ENCODE results near the gene DES.

DNA sequence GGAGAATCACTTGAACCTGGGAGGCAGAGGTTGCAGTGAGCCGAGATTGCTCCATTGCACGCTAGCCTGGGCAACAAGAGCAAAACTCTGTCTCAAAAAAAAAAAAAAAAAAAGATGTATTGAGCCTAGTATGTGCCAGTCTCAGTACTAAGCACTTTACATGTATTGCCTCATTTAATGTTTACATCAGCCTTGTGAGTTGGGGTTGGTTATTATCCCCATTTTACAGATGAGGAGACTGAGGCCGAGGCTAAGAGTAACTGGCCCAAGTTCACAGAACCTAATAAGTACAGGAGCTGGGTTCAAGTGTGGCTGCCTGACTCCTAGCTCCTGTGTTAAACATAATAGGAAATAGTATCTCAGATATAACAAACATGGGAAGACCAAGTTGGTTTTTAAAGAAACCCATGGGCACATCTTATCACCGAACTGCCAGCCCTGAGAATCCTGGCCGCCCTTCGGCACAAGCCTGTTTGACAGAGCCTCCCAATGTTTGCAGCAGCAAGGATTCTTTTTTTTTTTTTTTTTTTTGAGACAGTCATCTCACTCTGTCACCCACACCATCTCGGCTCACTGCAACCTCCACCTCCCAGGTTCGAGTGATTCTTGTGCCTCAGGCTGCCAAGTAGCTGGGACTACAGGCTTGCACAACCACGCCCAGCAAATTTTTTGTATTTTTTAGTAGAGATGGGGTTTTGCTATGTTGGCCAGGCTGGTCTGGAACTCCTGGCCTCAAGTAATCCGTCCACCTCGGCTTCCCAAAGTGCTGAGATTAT, 56.3 kb downstream of the DES start:
- TF ChIP-seq, protein P1, sequence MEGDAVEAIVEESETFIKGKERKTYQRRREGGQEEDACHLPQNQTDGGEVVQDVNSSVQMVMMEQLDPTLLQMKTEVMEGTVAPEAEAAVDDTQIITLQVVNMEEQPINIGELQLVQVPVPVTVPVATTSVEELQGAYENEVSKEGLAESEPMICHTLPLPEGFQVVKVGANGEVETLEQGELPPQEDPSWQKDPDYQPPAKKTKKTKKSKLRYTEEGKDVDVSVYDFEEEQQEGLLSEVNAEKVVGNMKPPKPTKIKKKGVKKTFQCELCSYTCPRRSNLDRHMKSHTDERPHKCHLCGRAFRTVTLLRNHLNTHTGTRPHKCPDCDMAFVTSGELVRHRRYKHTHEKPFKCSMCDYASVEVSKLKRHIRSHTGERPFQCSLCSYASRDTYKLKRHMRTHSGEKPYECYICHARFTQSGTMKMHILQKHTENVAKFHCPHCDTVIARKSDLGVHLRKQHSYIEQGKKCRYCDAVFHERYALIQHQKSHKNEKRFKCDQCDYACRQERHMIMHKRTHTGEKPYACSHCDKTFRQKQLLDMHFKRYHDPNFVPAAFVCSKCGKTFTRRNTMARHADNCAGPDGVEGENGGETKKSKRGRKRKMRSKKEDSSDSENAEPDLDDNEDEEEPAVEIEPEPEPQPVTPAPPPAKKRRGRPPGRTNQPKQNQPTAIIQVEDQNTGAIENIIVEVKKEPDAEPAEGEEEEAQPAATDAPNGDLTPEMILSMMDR (IDR thresholded peaks at IDR 0.05), result no peak
- TF ChIP-seq POLR2A (IDR thresholded peaks at IDR 0.05), result no peak

Measured in Peyer's patch (tissue), 4 donors.